GM12873 (cell line): ENCODE measurements around the gene SIK3.

Source experiments
- CTCF ChIP-seq: IDR thresholded peaks from 2 replicates; pipeline ENCODE4 v1.5.1; 2012; ENCODE audit warnings: low read depth, mild to moderate bottlenecking, moderate library complexity, low read length, control low read depth; ENCODE audit not compliant: insufficient read depth; ENCODE audit errors: missing control alignments

The SIK3 gene

GRCh38 chr11:116973270-116973669, 125.0 kb downstream of the SIK3 start:
- TF ChIP-seq CTCF: no peak

DNA sequence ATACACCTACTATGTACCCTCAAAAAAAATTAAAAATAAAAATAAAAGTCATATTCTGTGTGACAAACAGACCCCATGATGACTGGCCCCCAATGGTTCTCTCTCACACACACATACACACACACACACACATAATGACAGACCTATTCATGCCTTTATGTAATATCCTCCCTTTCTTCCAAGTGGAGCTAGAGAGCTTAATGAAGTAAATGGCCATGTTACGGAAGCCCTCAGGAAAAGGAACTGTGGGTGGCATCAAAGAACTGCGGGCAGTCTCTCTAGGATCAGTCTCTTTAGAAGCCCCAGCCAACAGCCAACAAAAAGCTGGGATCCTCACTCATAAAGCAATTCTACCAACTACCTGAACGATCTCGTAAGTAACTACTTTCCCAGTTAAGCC, 125.5 kb downstream of the SIK3 start:
- TF ChIP-seq CTCF: no peak

GRCh38 chr11:116970485-116971292, 127.5 kb downstream of the SIK3 start:
- no peak for TF ChIP-seq CTCF

- TF ChIP-seq CTCF: no peak
These were observed 128.5 kb downstream of the SIK3 start for GRCh38 chr11:116969694-116970093.

DNA sequence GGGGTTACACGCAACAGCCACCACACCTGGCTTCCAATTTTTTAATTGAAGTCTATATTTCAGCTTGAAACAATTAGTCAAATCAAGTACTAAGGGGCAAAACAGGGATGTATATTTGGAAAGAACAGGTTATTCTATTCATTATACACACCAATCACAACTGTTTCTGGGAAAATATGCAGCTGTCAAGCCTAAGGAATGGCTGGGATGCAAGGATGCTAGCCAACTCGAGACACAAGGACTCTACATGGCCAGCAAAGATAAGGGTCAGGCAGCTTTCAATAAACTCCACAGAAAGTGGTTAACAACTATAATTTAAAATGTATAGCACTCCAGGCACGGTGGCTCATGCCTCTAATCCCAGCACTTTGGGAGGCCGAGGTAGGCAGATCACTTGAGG, 134.0 kb downstream of the SIK3 start:
- TF ChIP-seq CTCF: no peak

DNA sequence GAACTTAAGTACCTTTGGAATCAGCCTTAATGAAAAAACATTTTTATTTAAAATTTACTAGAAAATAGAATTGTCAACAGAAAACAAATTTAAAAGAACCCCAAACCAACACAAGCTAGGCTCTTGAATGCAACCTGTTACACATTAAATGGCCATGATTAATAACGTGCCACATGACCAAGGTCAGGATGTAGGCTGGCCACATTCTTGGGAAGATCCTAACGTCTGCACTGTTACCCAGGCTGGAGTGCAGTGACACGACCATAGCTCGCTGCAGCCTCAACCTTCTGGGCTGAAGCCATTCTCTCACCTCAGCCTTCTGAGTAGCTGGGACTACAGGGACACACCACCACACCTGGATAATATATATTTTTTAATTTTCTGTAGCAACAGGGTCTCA, 134.4 kb downstream of the SIK3 start:
- no peak for TF ChIP-seq CTCF

GRCh38 chr11:116962108-116962507, 136.1 kb downstream of the SIK3 start:
- TF ChIP-seq CTCF: no peak
